Mesothelial cell of epicardium (in vitro differentiated cells): ENCODE results near the gene TGFB2. TPM values are rescaled to one million over a fixed set of nuclear protein-coding genes. Genes with fewer than 3 reads are reported as not detected.

ENCODE experiments used
- DNase-seq, 2 experiments: peaks; one replicate each; pipeline ENCODE4 v3.0.0; 2021; ENCODE audit warnings: low spot score in 2 of 2; ENCODE audit not compliant: unreplicated experiment in 2 of 2
- H3K27ac Mint-ChIP-seq: 2 replicates; pipeline ENCODE4 v1.8.0; 2021; ENCODE audit warnings: mixed read lengths
- H3K27me3 Mint-ChIP-seq: 2 replicates; pipeline ENCODE4 v1.8.0; 2021; ENCODE audit warnings: low read depth, mixed read lengths
- H3K36me3 Mint-ChIP-seq: 2 replicates; pipeline ENCODE4 v1.8.0; 2021; ENCODE audit warnings: mixed read lengths
- H3K4me1 Mint-ChIP-seq: 2 replicates; pipeline ENCODE4 v1.8.0; 2021; ENCODE audit warnings: mixed read lengths
- H3K4me3 Mint-ChIP-seq: 2 replicates; pipeline ENCODE4 v1.8.0; 2021; ENCODE audit warnings: mild to moderate bottlenecking, moderate library complexity, mixed read lengths
- H3K9me3 Mint-ChIP-seq: 2 replicates; pipeline ENCODE4 v1.8.0; 2021; ENCODE audit warnings: mixed read lengths
- CTCF ChIP-seq: fragments of 200-600 bp; sonication (generic); IDR thresholded peaks from one replicate; pipeline ENCODE4 v1.5.0; 2021; ENCODE audit warnings: antibody characterized with exemption; ENCODE audit not compliant: unreplicated experiment
- total RNA-seq: library from RNA; stranded (reverse); gene quantifications from 3 replicates; pipeline ENCODE4 v1.2.1, GENCODE V29; 2021

TGFB2 gene
- total RNA-seq, 1 donor from 2014 or later, result 50.6 TPM

GRCh38 chr1:218466341-218467010, 121.3 kb downstream of the TGFB2 start:
- Mint-ChIP-seq H3K9me3 (peaks cover 3% of the 10 kb centered on the region), H3K27ac (no peak overlapping the region), H3K4me3 (no peak overlapping the region), H3K36me3 (no peaks in the 10 kb centered on the region), H3K4me1 (peaks cover 23% of the 10 kb centered on the region), H3K27me3 (no peaks in the 10 kb centered on the region)
- DNase-seq, result no peak
- TF ChIP-seq CTCF, result no peak

GRCh38 chr1:218467101-218468072, 122.3 kb downstream of the TGFB2 start:
- Mint-ChIP-seq H3K27me3 (no peaks in the 10 kb centered on the region), H3K36me3 (no peaks in the 10 kb centered on the region), H3K9me3 (peaks cover 3% of the 10 kb centered on the region), H3K4me1 (peaks cover 22% of the 10 kb centered on the region), H3K4me3 (no peak overlapping the region), H3K27ac (no peak overlapping the region)
- no peak for TF ChIP-seq CTCF
- DNase-seq, result no peak

GRCh38 chr1:218468711-218469110, 123.6 kb downstream of the TGFB2 start:
- no peaks in the 10 kb centered on the region for H3K27me3 Mint-ChIP-seq
- no peaks in the 10 kb centered on the region for H3K36me3 Mint-ChIP-seq
- TF ChIP-seq CTCF, result no peak
- peaks cover 3% of the 10 kb centered on the region for H3K9me3 Mint-ChIP-seq
- DNase-seq, result no peak
- no peak overlapping the region for H3K4me3 Mint-ChIP-seq
- H3K4me1 Mint-ChIP-seq, result peaks cover 18% of the 10 kb centered on the region
- H3K27ac Mint-ChIP-seq, result no peak overlapping the region

GRCh38 chr1:218472885-218473284, 127.7 kb downstream of the TGFB2 start:
- Mint-ChIP-seq H3K27ac (no peak overlapping the region), H3K4me3 (no peak overlapping the region), H3K4me1 (peaks cover 15% of the 10 kb centered on the region), H3K9me3 (no peaks in the 10 kb centered on the region), H3K27me3 (no peaks in the 10 kb centered on the region), H3K36me3 (no peaks in the 10 kb centered on the region)
- no peak for TF ChIP-seq CTCF
- DNase-seq, result no peak

- Mint-ChIP-seq H3K9me3 (no peaks in the 10 kb centered on the region), H3K4me1 (peaks cover 15% of the 10 kb centered on the region), H3K27me3 (no peaks in the 10 kb centered on the region), H3K36me3 (no peaks in the 10 kb centered on the region), H3K27ac (no peak overlapping the region), H3K4me3 (no peak overlapping the region)
- DNase-seq, result no peak
- TF ChIP-seq CTCF, result no peak
Measured at GRCh38 chr1:218473522-218473921, 128.4 kb downstream of the TGFB2 start.
